Progenitor cell of endocrine pancreas (in vitro differentiated cells): Measurements from ENCODE around the gene DCTPP1. TPM values are rescaled to one million over a fixed set of nuclear protein-coding genes. Genes with fewer than 3 reads are reported as not detected.

Experiments used
- DNase-seq: peaks from one replicate; pipeline ENCODE4 v3.0.0; 2021; ENCODE audit warnings: low spot score; ENCODE audit not compliant: unreplicated experiment
- H3K27ac Mint-ChIP-seq: 2 replicates; pipeline ENCODE4 v1.8.0; 2021; ENCODE audit warnings: mild to moderate bottlenecking, moderate library complexity, mixed read lengths
- H3K27me3 Mint-ChIP-seq: 2 replicates; pipeline ENCODE4 v1.8.0; 2021; ENCODE audit warnings: mixed read lengths
- H3K36me3 Mint-ChIP-seq: 2 replicates; pipeline ENCODE4 v1.8.0; 2022; ENCODE audit warnings: mixed read lengths; ENCODE audit not compliant: insufficient read depth
- H3K4me1 Mint-ChIP-seq: 2 replicates; pipeline ENCODE4 v1.8.0; 2021; ENCODE audit warnings: low read depth, mixed read lengths
- H3K4me3 Mint-ChIP-seq: 2 replicates; pipeline ENCODE4 v1.8.0; 2021; ENCODE audit warnings: low read depth, mild to moderate bottlenecking, moderate library complexity, mixed read lengths
- H3K9me3 Mint-ChIP-seq: 2 replicates; pipeline ENCODE4 v1.8.0; 2021; ENCODE audit warnings: low read depth, mixed read lengths
- CTCF ChIP-seq: fragments of 200-600 bp; sonication (generic); IDR thresholded peaks from one replicate; pipeline ENCODE4 v1.5.0; 2021; ENCODE audit warnings: antibody characterized with exemption, mild to moderate bottlenecking; ENCODE audit not compliant: unreplicated experiment
- total RNA-seq: library from RNA; stranded (reverse); gene quantifications from 2 replicates; pipeline ENCODE4 v1.2.1, GENCODE V29; 2021

Gene DCTPP1
- total RNA-seq, 1 donor from 2014 or later: 65.9 TPM

GRCh38 chr16:30375864-30376263, 54.0 kb downstream of the DCTPP1 start:
- TF ChIP-seq CTCF: no peak
- Mint-ChIP-seq H3K36me3 (peaks cover 2% of the 10 kb centered on the region), H3K4me1 (peaks cover 21% of the 10 kb centered on the region), H3K9me3 (no peaks in the 10 kb centered on the region), H3K27ac (peak overlapping the region; percentile 52), H3K4me3 (no peak overlapping the region), H3K27me3 (no peaks in the 10 kb centered on the region)
- no peak for DNase-seq

DNA sequence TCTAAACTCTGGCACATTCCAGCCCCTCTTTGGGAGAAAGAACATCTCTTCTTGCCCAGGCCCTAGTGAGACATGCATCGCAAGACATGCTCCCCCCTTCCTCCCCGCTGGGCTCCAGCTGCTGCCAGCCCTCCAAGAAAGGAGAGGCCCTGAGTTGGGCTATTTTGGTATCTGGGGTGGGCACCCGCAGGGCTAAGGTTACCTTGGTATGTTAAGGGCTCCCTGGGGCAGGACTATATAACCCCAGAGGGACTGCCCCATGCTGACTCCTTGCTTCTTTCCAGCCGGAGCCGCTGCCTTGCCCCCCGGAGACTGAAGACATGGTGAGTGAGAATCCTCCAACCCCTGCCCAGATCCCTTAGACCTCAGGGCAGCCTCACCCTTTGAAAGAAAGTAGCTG, 55.3 kb downstream of the DCTPP1 start, which contains the start of gene MYL11:
TSS of gene MYL11 (plus strand) at position 265 of the 400 bp plus-strand sequence. CDS start at position 321, 56 bp downstream.
- Mint-ChIP-seq H3K36me3 (no peaks in the 10 kb centered on the region), H3K9me3 (no peaks in the 10 kb centered on the region), H3K4me3 (no peak within 1 kb of the TSS), H3K4me1 (peaks cover 17% of the 10 kb centered on the region), H3K27ac (peak within 1 kb of the TSS; percentile 52), H3K27me3 (no peaks in the 10 kb centered on the region)
- TF ChIP-seq CTCF: no peak
- DNase-seq: no peak

Other genes with a start within 250 kb of the DCTPP1 start
- 1.6 and 3.8 TPM in 2 replicates for gene CORO1A, start 246.4 kb downstream of the DCTPP1 start, total RNA-seq
- gene BOLA2B, start 236.4 kb downstream of the DCTPP1 start, total RNA-seq: 65.0 and 71.5 TPM in 2 replicates
- gene SLX1A, start 236.2 kb downstream of the DCTPP1 start, total RNA-seq: 28.7 and 37.5 TPM in 2 replicates
- 33.0 and 33.3 TPM in 2 replicates for gene SULT1A3, start 230.8 kb downstream of the DCTPP1 start, total RNA-seq
- gene NPIPB13, start 181.6 kb downstream of the DCTPP1 start, total RNA-seq: 27.0 and 27.1 TPM in 2 replicates
- 76.9 and 78.8 TPM in 2 replicates for gene CD2BP2, start 74.7 kb downstream of the DCTPP1 start, total RNA-seq
- 51.0 and 51.8 TPM in 2 replicates for gene TBC1D10B, start 59.5 kb downstream of the DCTPP1 start, total RNA-seq
- 2.6 and 3.5 TPM in 2 replicates for gene MYL11, start 55.2 kb downstream of the DCTPP1 start, total RNA-seq
- 2.0 and 2.3 TPM in 2 replicates for gene SEPTIN1, start 47.5 kb downstream of the DCTPP1 start, total RNA-seq
- 59.7 and 62.6 TPM in 2 replicates for gene ZNF48, start 34.6 kb downstream of the DCTPP1 start, total RNA-seq
- 13.2 and 13.7 TPM in 2 replicates for gene ZNF771, start 22.4 kb downstream of the DCTPP1 start, total RNA-seq
- gene SEPHS2, start 15.8 kb upstream of the DCTPP1 start, total RNA-seq: 42.1 and 42.6 TPM in 2 replicates
- gene ITGAL, start 42.7 kb upstream of the DCTPP1 start, total RNA-seq: 0.49 and 0.53 TPM in 2 replicates
- 80.0 and 83.6 TPM in 2 replicates for gene ZNF768, start 96.5 kb upstream of the DCTPP1 start, total RNA-seq
- gene ZNF747, start 104.8 kb upstream of the DCTPP1 start, total RNA-seq: 18.1 and 19.1 TPM in 2 replicates
- gene ZNF764, start 128.3 kb upstream of the DCTPP1 start, total RNA-seq: 36.1 and 36.6 TPM in 2 replicates
- gene ZNF688, start 141.7 kb upstream of the DCTPP1 start, total RNA-seq: 20.0 and 22.5 TPM in 2 replicates
- gene ZNF785, start 155.7 kb upstream of the DCTPP1 start, total RNA-seq: 46.2 and 50.0 TPM in 2 replicates
- 23.3 and 24.5 TPM in 2 replicates for gene ZNF689, start 180.4 kb upstream of the DCTPP1 start, total RNA-seq
- 57.6 and 58.7 TPM in 2 replicates for gene PRR14, start 220.9 kb upstream of the DCTPP1 start, total RNA-seq
- 75.3 and 91.1 TPM in 2 replicates for gene FBRS, start 228.4 kb upstream of the DCTPP1 start, total RNA-seq